WTC11 (cell line): ENCODE measurements around the gene INPP5A. TPM values are rescaled to one million over a fixed set of nuclear protein-coding genes. Genes with fewer than 3 reads are reported as not detected.

ENCODE experiments used
- ATAC-seq: fragments of 200-7000 bp; cut with Tn5 transposase; 2 replicates; pipeline ENCODE4 v1.10.0; 2021; ENCODE audit warnings: mild to moderate bottlenecking, moderate library complexity
- CTCF ChIA-PET: fragments of 300-600 bp; sonication (Branson Sonifier 250); formaldehyde crosslinking; loops from one replicate; lab custom pipeline; 2021; ENCODE audit warnings: antibody characterized with exemption; lab: Charles Lee
- POLR2A ChIA-PET: fragments of 350-600 bp; sonication (Branson Sonifier 250); formaldehyde crosslinking; loops from one replicate; lab custom pipeline; 2021; ENCODE audit warnings: antibody characterized with exemption; lab: Charles Lee
- DNase-seq: peaks from one replicate; pipeline ENCODE4 v3.0.0; 2021; ENCODE audit warnings: low spot score
- H3K27ac Mint-ChIP-seq: 2 replicates; pipeline ENCODE4 v1.8.0; 2021; ENCODE audit warnings: mixed read lengths
- H3K27me3 Mint-ChIP-seq: 2 replicates; pipeline ENCODE4 v1.8.0; 2021; ENCODE audit warnings: low read depth, mild to moderate bottlenecking, moderate library complexity, mixed read lengths
- H3K36me3 Mint-ChIP-seq: 2 replicates; pipeline ENCODE4 v1.8.0; 2021; ENCODE audit warnings: mixed read lengths
- H3K4me1 Mint-ChIP-seq: 2 replicates; pipeline ENCODE4 v1.8.0; 2022; ENCODE audit warnings: mixed read lengths
- H3K4me3 Mint-ChIP-seq: 2 replicates; pipeline ENCODE4 v1.8.0; 2021; ENCODE audit warnings: mild to moderate bottlenecking, moderate library complexity, mixed read lengths
- H3K9me3 Mint-ChIP-seq: 2 replicates; pipeline ENCODE4 v1.8.0; 2021; ENCODE audit warnings: mixed read lengths
- ARID4B ChIP-seq: sonication (generic); formaldehyde crosslinking; IDR thresholded peaks from 2 replicates; pipeline ENCODE4 v1.8.0; 2023; ENCODE audit warnings: missing genetic modification reagents, mild to moderate bottlenecking, borderline replicate concordance
- ATF1 ChIP-seq: sonication (generic); formaldehyde crosslinking; IDR thresholded peaks from 2 replicates; pipeline ENCODE4 v1.8.1; 2023; ENCODE audit warnings: mild to moderate bottlenecking, moderate library complexity, missing genetic modification reagents
- ATF3 ChIP-seq: sonication (generic); formaldehyde crosslinking; conservative IDR thresholded peaks from 2 replicates; pipeline ENCODE4 v1.8.1; 2022; ENCODE audit warnings: mild to moderate bottlenecking, missing genetic modification reagents
- E2F1 ChIP-seq: sonication (generic); formaldehyde crosslinking; IDR thresholded peaks from 2 replicates; pipeline ENCODE4 v1.8.0; 2022; ENCODE audit warnings: mild to moderate bottlenecking, missing genetic modification reagents
- EMX1 ChIP-seq: fragments of 250-450 bp; sonication (Bioruptor Pico); IDR thresholded peaks from 2 replicates; pipeline ENCODE4 v1.8.0; 2021; ENCODE audit warnings: mild to moderate bottlenecking
- ETV6 ChIP-seq: sonication (generic); formaldehyde crosslinking; IDR thresholded peaks from 2 replicates; pipeline ENCODE4 v1.8.1; 2022; ENCODE audit warnings: mild to moderate bottlenecking, missing genetic modification reagents
- FOXK1 ChIP-seq: sonication (generic); formaldehyde crosslinking; IDR thresholded peaks from 2 replicates; pipeline ENCODE4 v1.8.0; 2022; ENCODE audit warnings: mild to moderate bottlenecking, moderate library complexity, missing genetic modification reagents
- GRHL2 ChIP-seq: fragments of 250-450 bp; sonication (Bioruptor Pico); IDR thresholded peaks from 2 replicates; pipeline ENCODE4 v1.8.0; 2022; ENCODE audit warnings: mild to moderate bottlenecking, moderate library complexity; ENCODE audit not compliant: insufficient replicate concordance, severe bottlenecking
- NR1H2 ChIP-seq: sonication (generic); formaldehyde crosslinking; IDR thresholded peaks from 2 replicates; pipeline ENCODE4 v1.9.0; 2021; ENCODE audit warnings: mild to moderate bottlenecking, moderate library complexity, missing genetic modification reagents
- NR2C2 ChIP-seq: sonication (generic); formaldehyde crosslinking; IDR thresholded peaks from 2 replicates; pipeline ENCODE4 v1.8.0; 2022; ENCODE audit warnings: mild to moderate bottlenecking, missing genetic modification reagents
- NR3C1 ChIP-seq: sonication (generic); formaldehyde crosslinking; conservative IDR thresholded peaks from 2 replicates; pipeline ENCODE4 v1.8.1; 2023; ENCODE audit warnings: low read depth, mild to moderate bottlenecking, missing genetic modification reagents
- OVOL2 ChIP-seq: fragments of 250-450 bp; sonication (Bioruptor Pico); IDR thresholded peaks from 2 replicates; pipeline ENCODE4 v1.9.0; 2021; ENCODE audit warnings: mild to moderate bottlenecking, borderline replicate concordance
- ZNF317 ChIP-seq: sonication (generic); formaldehyde crosslinking; IDR thresholded peaks from 2 replicates; pipeline ENCODE4 v1.8.1; 2023; ENCODE audit warnings: low read depth, mild to moderate bottlenecking, moderate library complexity, missing genetic modification reagents, borderline replicate concordance
- ZNF671 ChIP-seq: fragments of 250-450 bp; sonication (Bioruptor Pico); IDR thresholded peaks from 2 replicates; pipeline ENCODE4 v1.8.0; 2021; ENCODE audit warnings: mild to moderate bottlenecking
- total RNA-seq: library from RNA; stranded (reverse); gene quantifications from 3 replicates; pipeline ENCODE4 v1.2.3, GENCODE V29; 2021
- TF ChIP-seq, protein P1 (sequence below): sonication (generic); formaldehyde crosslinking; IDR thresholded peaks from 2 replicates; pipeline ENCODE4 v1.8.0; 2022; ENCODE audit warnings: mild to moderate bottlenecking, missing genetic modification reagents
- TF ChIP-seq, protein P2 (sequence below): sonication (generic); formaldehyde crosslinking; IDR thresholded peaks from 2 replicates; pipeline ENCODE4 v1.8.1; 2022; ENCODE audit warnings: low read depth, missing genetic modification reagents, borderline replicate concordance
- TF ChIP-seq, protein P3 (sequence below): sonication (generic); formaldehyde crosslinking; IDR thresholded peaks from 2 replicates; pipeline ENCODE4 v1.8.0; 2022; ENCODE audit warnings: missing genetic modification reagents

Gene INPP5A
- total RNA-seq, 1 experiment from 2014 or later = 22.1 TPM

DNA sequence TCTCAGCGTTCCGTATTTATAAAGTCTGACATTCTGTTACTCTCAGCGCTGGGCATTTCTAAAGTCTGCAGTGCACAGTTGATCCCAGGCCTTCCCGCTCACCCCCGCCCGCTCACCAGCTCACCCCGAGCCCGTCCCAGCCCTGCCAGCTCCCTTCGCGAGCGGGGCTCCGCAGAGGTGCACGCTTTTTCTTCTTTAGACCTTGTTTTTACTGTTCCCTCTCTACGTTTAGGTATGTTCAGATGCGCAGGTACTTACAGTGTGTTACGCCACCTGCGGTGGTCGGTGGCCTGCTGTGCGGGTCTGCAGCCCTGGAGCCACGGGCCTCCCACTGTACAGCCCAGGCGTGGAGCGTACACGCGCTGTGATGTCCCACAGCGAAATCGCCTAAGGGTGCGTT lies 219.6 kb downstream of the INPP5A start (continued):
- no peak for TF ChIP-seq ETV6 (CRISPR knock-in tag)
- TF ChIP-seq GRHL2 = no peak
- no peak for TF ChIP-seq E2F1 (CRISPR knock-in tag)
- no peak for TF ChIP-seq OVOL2 (CRISPR knock-in tag)
- TF ChIP-seq NR2C2 = no peak
- no peak for TF ChIP-seq ARID4B (CRISPR knock-in tag)

DNA sequence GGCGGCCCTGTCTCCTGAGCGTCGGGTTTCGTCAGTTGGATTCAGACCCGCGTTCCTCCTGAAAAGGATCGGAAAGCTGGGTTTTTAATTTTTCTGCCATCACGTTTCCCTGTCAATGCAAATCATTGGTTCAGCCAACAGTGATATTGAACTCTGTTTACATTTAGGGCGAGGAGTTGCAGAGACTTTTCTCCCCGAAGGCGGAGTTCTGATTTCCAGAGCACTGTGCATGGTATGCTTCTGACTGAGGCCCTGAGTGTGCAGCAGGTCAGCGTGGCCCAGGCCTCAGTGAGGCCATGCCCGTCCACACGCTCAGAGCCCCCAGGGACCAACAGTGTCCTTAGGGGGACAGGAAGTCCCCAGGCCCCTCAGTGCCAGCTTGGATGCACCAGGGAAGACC lies 221.3 kb downstream of the INPP5A start:
- TF ChIP-seq ATF3 (CRISPR knock-in tag) = no peak
- CTCF ChIA-PET = no interaction called here

GRCh38 chr10:132761395-132762060 lies 223.9 kb downstream of the INPP5A start:
- no peak for TF ChIP-seq ZNF317
- TF ChIP-seq ZNF671 (CRISPR knock-in tag) = no peak
- TF ChIP-seq, protein P1, sequence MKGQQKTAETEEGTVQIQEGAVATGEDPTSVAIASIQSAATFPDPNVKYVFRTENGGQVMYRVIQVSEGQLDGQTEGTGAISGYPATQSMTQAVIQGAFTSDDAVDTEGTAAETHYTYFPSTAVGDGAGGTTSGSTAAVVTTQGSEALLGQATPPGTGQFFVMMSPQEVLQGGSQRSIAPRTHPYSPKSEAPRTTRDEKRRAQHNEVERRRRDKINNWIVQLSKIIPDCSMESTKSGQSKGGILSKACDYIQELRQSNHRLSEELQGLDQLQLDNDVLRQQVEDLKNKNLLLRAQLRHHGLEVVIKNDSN = no peak
- no peak for TF ChIP-seq FOXK1 (CRISPR knock-in tag)
- no peak for TF ChIP-seq EMX1
- TF ChIP-seq, protein P2, sequence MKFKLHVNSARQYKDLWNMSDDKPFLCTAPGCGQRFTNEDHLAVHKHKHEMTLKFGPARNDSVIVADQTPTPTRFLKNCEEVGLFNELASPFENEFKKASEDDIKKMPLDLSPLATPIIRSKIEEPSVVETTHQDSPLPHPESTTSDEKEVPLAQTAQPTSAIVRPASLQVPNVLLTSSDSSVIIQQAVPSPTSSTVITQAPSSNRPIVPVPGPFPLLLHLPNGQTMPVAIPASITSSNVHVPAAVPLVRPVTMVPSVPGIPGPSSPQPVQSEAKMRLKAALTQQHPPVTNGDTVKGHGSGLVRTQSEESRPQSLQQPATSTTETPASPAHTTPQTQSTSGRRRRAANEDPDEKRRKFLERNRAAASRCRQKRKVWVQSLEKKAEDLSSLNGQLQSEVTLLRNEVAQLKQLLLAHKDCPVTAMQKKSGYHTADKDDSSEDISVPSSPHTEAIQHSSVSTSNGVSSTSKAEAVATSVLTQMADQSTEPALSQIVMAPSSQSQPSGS (CRISPR knock-in tag) = no peak
- no peak for TF ChIP-seq NR1H2 (CRISPR knock-in tag)
- TF ChIP-seq NR3C1 (CRISPR knock-in tag) = no peak
- TF ChIP-seq ATF1 (CRISPR knock-in tag) = no peak
- TF ChIP-seq, protein P3, sequence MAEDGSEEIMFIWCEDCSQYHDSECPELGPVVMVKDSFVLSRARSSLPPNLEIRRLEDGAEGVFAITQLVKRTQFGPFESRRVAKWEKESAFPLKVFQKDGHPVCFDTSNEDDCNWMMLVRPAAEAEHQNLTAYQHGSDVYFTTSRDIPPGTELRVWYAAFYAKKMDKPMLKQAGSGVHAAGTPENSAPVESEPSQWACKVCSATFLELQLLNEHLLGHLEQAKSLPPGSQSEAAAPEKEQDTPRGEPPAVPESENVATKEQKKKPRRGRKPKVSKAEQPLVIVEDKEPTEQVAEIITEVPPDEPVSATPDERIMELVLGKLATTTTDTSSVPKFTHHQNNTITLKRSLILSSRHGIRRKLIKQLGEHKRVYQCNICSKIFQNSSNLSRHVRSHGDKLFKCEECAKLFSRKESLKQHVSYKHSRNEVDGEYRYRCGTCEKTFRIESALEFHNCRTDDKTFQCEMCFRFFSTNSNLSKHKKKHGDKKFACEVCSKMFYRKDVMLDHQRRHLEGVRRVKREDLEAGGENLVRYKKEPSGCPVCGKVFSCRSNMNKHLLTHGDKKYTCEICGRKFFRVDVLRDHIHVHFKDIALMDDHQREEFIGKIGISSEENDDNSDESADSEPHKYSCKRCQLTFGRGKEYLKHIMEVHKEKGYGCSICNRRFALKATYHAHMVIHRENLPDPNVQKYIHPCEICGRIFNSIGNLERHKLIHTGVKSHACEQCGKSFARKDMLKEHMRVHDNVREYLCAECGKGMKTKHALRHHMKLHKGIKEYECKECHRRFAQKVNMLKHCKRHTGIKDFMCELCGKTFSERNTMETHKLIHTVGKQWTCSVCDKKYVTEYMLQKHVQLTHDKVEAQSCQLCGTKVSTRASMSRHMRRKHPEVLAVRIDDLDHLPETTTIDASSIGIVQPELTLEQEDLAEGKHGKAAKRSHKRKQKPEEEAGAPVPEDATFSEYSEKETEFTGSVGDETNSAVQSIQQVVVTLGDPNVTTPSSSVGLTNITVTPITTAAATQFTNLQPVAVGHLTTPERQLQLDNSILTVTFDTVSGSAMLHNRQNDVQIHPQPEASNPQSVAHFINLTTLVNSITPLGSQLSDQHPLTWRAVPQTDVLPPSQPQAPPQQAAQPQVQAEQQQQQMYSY (CRISPR knock-in tag) = no peak
- Mint-ChIP-seq H3K27ac (no peak overlapping the region), H3K27me3 (no peaks in the 10 kb centered on the region; the same call in 1 of the 2 replicates), H3K4me1 (no peaks in the 10 kb centered on the region), H3K4me3 (no peak overlapping the region), H3K36me3 (peaks cover 21% of the 10 kb centered on the region), H3K9me3 (peaks cover 21% of the 10 kb centered on the region)
- ChIA-PET CTCF (no interaction called here), POLR2A (no interaction called here)
- ATAC-seq (no peak), DNase-seq (no peak)

More for the DNA sequence above, 221.3 kb downstream of the INPP5A start:
- DNase-seq (no peak), ATAC-seq (no peak)
- H3K4me3 Mint-ChIP-seq = no peak overlapping the region
- H3K9me3 Mint-ChIP-seq = peaks cover 34% of the 10 kb centered on the region
- H3K27ac Mint-ChIP-seq = no peak overlapping the region
- H3K4me1 Mint-ChIP-seq = no peaks in the 10 kb centered on the region
- no peaks in the 10 kb centered on the region; the same call in 1 of the 2 replicates for H3K27me3 Mint-ChIP-seq
- H3K36me3 Mint-ChIP-seq = peaks cover 32% of the 10 kb centered on the region
- POLR2A ChIA-PET = no interaction called here
